ENCODE measurements around the gene KRT15.

KRT15 gene

DNA sequence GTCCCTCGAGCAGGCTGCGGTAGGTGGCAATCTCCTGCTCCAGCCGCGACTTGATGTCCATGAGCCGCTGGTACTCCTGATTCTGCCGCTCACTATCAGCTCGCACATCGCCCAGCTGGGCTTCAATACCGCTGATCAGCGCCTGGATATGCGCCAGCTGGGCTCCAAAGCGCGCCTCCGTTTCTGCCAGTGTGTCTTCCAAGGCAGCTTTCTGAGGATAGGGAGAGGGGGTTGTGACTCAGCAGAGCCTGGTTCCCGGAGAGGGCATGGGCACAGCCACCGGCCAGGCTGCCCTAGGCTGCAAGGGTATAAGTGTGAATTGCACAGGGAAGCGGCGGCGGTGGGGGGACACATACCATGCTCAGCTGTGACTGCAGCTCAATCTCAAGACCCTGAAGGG lies 5.1 kb upstream of the KRT15 start:
- no peak for DNase-seq

DNA sequence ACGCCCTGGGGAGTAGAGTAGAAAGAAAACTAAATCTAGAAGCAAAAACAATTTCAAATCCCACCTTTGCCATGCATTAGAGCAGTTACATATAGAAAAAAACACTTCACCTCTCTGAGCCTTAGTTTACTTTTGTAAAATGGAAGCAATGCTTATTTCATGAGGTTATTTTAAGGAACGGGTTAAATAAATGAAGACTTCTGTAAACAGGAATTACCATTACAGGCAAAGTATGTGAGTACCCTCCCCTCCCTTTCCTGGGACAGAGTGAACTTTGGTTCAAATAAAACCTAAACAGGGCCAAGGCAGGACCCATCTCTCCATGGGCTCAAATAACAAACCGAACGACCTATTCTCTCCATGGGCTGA lies 4.5 kb upstream of the KRT15 start:
- no peak for DNase-seq

DNA sequence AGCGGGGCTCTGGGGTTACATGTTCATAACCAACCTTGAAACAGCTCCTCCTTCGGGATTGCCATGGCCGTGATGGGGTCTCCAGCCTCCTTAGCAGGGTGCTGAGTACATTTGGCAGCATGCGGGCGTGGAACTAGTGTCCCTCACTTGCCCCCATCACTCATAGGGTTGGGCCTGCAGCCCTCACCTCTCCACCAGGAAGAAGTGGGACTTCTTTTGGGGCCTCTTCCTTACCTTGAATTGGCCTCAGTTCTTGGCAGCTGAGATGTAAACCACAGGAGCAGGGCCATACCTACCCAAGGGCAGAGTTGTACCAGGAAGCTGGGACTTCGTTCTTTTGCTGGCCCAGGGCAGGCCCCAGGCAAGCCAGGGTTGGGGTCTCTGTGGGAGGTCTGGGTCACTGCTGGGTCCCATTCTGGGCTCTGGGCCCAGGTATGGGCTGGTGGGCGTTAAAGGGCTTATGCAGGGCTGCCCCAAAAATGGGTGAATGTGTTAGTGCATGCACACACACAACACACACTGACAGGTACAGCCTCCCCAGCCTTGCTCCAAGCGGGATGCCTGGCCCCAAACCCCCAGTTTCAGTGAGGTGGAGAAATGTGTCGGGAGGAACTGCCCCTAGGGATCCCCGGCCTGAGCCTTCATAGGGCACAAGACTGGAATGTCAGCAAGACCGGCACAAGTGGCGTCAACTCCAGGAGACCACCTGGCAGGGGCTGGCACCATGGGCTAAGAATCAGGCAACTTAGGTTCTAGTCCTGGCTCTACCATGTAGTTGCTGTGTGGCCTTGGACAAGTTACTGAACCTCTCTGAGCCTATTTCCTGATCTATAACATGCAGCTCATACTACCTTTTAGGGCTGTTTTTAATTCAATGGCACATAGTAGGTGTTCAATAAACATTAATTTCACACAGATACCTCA lies 3.9 kb upstream of the KRT15 start:
- no peak for DNase-seq

DNA sequence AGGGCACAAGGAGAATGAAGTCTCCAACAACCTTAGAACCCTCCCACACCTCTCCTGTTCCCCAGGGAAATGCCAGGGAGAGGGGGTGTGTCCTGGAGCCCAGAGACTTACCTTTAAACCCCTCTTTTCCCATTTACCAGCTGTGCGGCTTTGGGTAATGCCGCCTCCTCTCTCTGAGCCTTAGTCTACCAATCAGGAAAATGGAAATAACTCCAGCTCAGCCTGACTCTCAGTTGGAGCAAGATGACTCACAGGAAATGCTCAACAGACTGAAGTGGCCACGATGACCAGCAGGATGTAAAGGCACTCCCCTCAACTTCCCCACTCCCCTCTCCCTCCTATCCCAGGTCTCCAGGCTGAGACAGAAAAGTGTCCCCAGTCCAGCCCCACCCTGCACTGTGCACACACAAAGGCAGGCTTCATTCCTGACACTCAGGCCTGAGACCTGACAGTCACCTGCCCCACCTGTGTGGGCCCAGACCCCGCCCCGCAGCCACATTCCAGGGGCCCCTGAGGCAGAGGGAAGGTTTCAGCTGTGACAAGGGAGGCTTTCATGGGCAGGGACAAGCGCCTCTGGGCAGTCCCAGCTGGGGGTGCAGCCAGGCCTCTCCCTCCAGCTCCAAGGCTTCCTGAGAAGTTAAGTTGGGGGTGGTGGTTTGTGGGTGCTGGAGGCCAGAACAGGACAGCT lies 3.0 kb upstream of the KRT15 start:
- peak; percentile 75 for DNase-seq

DNA sequence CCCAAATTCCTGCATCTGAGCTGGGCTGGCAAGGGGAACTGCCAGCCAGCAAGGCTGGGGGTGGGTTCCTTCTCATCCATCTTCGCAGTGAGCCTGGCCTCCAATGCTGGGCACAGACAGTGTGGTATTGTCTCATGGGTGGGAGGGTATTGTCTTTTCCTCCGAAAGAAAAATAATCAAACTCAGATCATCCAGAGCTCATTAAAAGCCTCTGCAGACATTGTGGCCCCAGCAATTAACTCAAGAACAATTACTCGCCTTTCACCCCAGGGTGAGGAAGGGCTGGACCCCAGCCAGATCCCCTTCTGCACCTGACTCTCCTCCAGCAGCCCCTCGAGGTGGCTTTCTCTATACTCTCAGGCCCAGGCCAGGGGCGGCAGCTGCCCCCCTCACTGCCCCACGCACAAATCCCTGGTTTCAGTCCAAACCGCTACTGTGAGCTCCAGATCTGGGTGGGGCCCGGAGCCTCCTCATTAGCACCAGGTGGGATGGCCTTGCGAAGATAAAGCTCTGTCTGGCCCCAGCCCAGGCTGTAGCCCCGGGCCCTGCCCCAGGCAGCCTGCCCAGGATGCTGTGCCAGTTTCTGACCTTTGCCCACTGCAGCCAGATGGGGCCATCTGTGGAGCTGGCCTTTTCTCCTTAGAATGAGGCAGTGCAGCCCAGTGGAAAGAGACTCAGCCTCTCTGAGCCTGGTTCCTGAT lies 2.3 kb upstream of the KRT15 start:
- DNase-seq = no peak

DNA sequence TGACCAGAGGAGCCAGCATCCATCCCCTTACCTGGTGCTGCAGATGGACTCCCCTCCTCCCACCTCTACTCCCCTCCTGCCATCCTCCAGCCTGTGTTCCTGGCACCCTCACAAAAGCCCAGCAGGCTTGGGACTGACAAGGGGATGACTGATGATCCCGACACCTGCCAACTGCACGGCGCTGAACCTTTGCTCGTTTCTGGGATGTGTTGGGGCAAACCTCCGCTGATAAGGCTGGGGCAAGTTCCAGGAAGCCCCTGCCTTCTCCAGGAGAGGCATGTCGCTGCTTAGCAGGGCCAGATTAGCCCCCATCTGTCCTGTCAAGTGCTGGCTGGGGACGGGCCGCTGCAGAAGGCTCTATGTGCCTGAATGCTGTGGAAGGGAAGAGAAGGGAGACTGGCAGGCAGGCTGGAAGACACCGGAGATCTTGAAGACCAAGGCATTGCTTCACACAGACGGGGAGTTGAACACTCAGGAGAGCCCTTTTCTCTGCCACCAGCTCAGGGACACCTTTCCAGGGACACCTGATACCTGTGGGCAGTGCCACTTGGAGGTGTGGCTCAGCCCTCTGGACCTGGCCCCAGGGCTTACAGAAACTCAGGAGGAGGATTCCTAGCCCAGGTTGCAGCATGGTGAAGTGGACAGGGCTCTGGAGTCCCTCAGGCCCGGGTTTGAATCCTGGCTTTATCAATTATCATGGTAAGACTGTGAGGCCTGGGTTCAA lies 973 bp upstream of the KRT15 start:
- DNase-seq = no peak

DNA sequence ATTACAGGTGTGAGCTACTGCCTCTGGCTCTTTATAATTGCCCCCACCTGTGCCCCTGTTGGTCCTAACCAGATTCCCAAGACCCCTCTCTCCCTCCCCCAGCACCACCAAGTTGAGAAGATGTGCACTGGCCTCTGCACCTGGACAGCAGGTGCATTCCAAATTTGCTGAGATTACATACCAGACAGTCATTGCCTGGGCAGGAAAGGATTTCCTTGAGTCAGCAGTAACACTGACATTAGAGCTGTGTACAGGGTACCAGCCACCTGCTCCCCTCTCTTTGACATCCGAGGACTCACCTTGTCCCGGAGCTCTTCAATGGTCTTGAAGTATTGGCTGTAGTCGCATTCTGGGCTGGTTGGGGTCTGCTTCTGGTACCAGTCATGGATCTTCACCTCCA lies 659 bp downstream of the KRT15 start:
- DNase-seq = no peak

DNA sequence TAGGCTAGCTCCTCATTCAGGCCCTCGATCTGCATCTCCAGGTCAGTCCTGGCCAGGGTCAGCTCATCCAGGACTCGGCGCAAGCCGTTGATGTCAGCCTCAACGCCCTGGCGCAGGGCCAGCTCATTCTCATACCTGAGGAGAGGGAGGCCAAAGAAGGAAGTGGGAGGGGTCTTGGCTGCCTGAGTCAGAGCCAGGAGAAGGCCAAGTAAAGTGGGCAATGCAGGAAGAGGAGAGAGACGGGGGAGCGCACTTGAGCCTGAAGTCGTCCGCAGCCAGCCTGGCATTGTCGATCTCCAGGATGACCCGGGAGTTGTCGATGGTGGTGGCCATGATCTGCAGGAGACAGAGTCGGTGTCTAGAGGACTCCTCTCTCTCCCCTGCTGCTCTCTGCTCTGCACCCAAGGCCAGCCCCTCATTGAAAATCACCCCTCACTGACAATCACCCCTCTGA lies 1.8 kb downstream of the KRT15 start:
- no peak for DNase-seq

DNA sequence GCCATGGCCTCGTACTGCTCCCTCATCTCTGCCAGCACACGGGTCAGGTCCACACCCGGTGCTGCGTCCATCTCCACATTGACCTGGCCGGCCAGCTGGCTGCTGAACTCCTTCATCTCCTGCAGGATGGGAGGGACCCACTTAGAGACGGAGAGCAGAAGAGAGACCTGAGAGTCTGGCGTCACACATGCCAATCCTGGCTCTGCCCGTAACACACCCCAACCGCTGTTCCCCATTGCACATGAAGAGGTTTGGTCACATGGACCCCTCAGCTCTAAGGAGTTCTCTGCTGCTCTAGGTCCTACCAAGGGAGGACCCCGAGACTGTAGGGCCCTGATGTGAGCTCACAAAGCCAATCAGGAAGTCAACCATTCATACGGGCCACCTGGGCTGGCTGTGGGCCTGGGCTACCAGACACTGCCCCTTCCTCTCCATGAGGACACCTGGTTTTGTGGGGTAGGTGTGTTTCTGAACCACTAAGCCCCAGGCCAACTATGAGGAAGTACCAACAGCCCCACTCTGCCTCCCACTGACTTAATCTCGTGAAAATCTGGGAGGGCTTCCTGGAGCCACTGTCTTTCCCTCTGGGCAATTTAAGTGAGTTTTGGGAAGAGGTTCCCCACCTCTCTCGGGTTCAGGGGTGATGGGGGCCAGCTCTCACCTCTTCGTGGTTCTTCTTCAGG lies 2.4 kb downstream of the KRT15 start:
- no peak for DNase-seq

DNA sequence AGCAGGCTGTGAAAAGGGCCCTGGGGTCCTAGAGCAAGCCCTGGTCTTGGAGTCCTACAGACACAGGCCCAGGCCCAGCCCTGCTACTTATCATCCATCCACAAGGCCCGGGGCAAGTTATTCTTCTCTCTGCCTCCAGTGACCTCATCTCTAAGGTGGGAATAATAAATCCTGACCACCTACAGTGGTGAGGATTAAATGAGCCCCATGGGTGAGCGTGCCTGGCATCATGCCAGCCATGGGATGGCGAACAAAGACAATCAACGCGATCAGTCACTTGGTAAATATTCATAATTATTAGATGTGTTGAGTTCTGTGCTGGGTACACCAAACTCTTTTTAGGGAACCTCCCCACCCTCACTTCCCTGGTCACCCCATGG lies 5.5 kb downstream of the KRT15 start:
- DNase-seq = no peak

DNA sequence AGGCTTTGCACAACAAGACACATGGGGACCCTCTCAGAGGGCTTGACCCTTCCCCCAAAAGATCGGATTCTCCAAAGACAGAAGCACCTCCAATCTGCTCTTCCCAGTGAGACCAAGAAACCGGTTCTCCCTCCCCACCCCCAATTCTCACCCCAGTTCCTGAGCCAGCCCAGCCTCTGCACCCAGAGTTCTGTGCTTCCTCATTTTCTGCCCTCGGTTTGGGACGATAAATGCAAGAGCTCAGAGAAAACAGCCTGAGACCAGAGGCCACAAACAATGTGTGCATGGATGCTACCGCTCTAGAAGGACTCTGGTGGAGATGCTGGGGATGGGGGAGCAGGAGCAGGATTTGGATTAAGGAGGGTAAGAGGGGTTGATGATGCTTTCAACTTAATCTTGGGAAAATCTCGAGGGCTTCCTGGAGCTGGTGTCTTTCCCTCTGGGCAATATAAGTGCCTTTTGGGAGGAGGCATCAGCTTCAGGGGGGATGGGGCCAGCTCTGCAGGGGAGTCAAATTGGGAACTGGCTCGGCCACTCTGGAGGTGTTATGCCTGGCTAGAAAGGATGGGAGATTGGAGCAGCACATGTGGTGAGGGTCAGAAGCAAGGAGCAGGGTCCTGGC lies 6.0 kb downstream of the KRT15 start:
- no peak for DNase-seq

DNA sequence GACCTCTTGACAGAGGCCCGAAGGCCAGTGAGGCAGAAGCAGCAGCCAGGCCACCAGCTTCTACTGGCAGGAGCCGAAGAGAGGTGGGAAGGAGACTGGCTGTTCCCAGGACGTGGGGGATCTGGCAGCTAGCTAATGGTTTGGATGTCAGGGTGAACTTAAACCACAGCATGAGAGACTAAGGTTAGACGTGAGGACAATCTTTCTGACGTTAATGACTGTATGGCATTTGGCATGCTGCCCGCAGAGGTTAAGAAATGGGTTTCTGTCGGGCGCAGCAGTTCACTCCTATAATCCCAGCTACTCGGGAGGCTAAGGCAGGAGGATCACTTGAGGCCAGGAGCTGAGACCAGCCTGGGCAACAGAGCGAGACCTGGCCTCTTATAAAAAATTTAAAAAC lies 7.0 kb downstream of the KRT15 start:
- no peak for DNase-seq

DNA sequence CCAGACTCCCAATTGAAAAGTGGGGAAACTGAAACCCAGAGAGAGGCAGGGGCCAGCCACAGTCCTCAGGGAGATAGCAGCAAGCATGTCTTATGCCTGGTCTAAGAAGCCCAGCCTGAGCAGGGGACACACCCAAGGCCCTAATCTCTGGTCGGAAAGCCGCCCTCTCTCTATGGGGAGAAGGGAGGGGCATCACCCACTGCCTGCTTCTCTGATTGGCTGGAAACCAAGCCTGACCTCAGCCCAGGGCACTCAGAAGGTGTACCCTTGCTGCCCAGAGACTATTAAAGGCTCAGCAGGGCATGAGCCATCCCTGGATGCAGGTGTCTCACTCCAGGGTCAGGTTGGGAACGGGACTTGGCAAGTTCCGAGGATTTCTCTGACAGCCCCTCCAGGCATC lies 7.6 kb downstream of the KRT15 start:
- DNase-seq = no peak

DNA sequence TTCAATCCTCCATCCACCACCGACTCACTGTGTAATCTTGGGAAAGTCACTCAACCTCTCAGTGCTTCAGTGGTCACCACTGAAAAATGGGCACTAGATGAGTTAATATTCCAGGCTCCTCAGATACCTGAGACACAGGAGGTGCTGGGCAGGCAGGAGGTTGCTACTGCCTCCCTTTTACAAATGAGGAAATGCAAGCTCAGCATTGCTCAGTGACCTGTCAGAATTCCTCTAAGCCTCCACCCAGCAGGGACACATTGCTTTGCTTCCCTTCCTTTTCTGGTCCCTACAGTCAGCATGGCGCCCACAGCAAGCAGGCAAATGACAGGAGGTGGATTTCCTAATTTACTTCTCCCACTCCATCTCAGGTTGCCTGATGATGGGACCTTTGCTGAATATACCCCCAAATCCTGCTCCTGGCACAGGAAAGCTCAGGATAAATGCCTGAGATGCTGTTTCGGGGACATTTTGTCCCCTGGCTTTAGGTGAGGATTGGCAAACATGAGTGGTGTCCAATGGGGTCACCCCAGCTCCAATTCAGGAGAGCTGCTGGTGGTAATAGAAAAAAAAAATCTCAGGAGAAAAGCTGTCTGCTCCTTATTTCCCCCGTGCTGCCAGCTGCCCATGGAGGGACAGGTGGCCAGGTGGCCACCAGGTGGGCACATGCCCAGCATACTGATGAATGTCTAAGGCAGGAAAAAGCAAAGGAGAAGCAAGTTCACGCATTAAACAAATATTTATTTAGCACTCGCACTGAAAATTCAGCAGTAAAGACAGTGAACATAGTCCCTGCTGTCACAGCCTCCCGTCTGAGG lies 8.2 kb downstream of the KRT15 start:
- DNase-seq = no peak

DNA sequence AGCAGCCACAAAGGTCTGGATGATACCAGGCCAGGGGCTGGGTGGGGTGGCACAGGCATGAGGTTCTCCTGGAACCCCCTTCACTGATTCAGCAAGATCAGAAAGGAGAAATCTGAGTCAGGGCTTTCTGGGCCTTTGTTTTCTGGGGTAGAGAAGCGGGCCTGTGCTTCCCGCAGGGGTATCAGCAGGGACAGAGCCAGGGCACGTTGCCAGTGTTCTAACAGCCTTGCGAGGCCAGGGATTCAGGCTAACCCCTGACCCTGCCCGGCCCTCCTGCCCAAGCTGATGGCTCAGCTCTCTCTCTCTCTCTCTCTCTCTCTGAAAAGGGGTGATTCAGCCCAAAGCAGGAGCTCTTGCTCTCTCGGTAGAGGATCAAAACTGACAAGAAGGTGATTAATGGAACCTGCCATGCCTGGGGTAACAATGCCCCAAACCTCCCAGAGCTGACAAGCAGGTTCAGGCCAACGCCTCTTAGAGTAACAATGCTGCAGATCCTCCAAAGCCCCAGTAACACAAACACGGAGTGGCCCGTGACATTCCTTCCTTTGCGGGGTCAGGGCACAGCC lies 11.3 kb downstream of the KRT15 start:
- DNase-seq = no peak

DNA sequence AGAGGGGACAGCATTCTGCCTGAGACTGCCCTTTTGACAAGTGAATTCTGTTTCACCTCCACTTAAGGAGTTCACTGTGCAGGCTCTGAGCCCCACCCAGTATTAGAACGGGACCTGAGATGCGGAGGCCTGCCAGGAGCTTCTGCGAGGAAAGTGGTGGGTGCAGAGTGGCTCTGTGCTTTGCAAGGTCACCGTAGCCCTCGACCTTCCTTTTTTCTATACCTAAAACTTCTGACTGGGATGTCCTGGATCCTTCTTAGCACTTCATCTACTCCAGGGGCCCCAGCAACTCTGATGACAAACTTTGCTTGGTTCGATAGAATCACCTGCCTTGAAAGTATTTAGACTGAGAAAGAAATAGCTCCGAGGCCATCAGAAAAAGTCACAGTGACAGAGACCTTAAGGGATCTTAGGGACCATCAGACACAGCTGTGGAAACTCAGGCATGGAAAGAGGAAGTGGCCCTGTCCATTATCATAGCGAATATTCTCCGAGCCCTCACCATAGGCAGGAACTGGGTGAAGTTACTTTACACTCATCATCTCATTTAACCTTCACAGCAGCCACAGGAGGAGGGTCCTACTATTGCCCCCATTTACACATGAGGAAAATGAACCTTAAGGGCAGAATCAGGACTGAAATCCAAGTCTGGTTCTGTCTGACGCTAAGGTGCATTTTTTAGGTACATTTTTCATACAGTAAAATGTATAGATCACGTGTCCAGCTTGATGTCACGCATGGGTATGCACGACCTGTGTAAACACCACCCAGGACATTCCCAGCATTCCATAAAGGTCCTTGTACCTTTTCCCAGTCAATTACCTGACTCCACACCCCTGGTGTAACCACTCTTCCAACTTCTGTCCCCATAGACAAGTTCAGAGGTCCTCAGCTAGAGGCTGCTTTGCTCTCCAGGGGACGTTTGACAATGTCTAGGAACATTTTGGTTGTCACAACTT lies 12.6 kb downstream of the KRT15 start:
- DNase-seq = no peak

DNA sequence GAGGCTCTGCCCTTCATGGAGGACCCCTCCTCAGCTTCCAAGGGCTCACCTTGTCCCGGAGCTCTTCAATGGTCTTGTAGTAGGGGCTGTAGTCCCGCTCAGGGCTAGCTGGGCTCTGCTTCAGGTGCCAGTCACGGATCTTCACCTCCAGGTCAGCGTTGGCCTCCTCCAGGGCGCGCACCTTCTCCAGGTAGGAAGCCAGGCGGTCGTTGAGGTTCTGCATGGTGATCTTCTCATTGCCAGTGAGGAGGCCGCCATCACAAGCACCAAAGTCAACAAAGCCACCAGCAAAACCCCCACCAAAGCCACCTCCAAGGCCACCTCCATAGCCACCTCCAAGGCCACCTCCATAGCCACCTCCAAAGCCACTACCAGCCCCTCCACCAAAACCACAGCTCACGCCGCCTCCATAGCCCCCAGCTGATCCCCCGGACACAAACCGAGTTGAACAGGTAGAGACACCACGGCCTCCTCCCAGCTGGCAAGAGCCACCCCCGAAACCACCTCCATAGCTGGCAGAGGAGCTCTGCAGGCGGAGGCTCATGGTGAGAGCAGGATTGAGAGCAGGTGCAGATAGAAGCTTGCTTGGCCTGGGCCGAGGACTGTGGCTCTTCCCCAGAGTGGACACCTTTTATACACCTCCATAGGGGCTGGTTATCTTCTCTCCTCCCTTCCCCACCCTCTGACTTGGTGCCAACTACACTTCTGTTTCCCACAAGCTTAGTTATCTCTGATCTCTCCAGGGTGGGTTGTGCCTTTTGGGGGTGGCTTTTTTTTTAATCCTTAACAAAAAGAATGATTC lies 13.5 kb downstream of the KRT15 start, which contains the start of gene KRT13:
KRT13 (minus strand) TSS at position 606 of the 802 bp plus-strand sequence; CDS start at position 544, 62 bp downstream.
- no peak for DNase-seq

Measured in fibroblast of skin of abdomen (primary cell).